Gastrocnemius medialis (tissue), 4 donors: Measurements from ENCODE around the gene PFDN6. TPM values are rescaled to one million over a fixed set of nuclear protein-coding genes. Genes with fewer than 3 reads are reported as not detected.

Experiments
- ATAC-seq, 2 donors: fragments of 150-250 bp; one replicate each; pipeline ENCODE4 v1.9.1; 2016
- DNase-seq, 2 donors: peaks; one replicate each; pipeline ENCODE4 v3.0.0-alpha.2; 2019
- H3K27ac ChIP-seq, 4 donors: fragments of 200-600 bp; sonication (generic); 1 replicate in 1 of 4; 2 replicates in 3 of 4; pipeline ENCODE4 v1.5.1; 2016 to 2018; ENCODE audit warnings: mild to moderate bottlenecking in 2 of 4, moderate library complexity in 1 of 4
- H3K27me3 ChIP-seq, 3 donors: fragments of 200-600 bp; sonication (generic) in 2 of 3; 1 replicate in 1 of 3; 2 replicates in 2 of 3; pipeline versions ENCODE4 v1.5.1 to v1.6.0; 2016 to 2019; ENCODE audit warnings: mild to moderate bottlenecking in 1 of 3, moderate library complexity in 1 of 3
- H3K36me3 ChIP-seq, 2 donors: fragments of 200-600 bp; sonication (generic) in 1 of 2; one replicate each; pipeline ENCODE4 v1.5.1; 2017 to 2018
- H3K4me1 ChIP-seq, 2 donors: fragments of 200-600 bp; sonication (generic) in 1 of 2; one replicate each; pipeline ENCODE4 v1.5.1; 2016 to 2017; ENCODE audit warnings: mild to moderate bottlenecking in 2 of 2
- H3K4me3 ChIP-seq, 4 donors: fragments of 200-600 bp; sonication (generic) in 3 of 4; 1 replicate in 1 of 4; 2 replicates in 3 of 4; pipeline ENCODE4 v1.5.1; 2016 to 2019; ENCODE audit warnings: mild to moderate bottlenecking in 2 of 4
- H3K9me3 ChIP-seq, 3 donors: fragments of 200-600 bp; sonication (generic) in 2 of 3; 1 replicate in 1 of 3; 2 replicates in 2 of 3; pipeline ENCODE4 v1.5.1; 2016 to 2019
- CTCF ChIP-seq, 5 experiments: fragments of 450-650 bp in 3 of 5; fragments of 200-600 bp in 2 of 5; sonication (generic) in 2 of 5; IDR thresholded peaks in 4 of 5; conservative IDR thresholded peaks in 1 of 5; 1 replicate in 4 of 5; 2 replicates in 1 of 5; pipeline ENCODE4 v1.5.1; 2016 to 2019; ENCODE audit warnings: antibody characterized with exemption in 5 of 5, mild to moderate bottlenecking in 3 of 5, moderate library complexity in 3 of 5
- POLR2A ChIP-seq, 2 donors: fragments of 450-650 bp; IDR thresholded peaks; one replicate each; pipeline ENCODE4 v1.6.1; 2017; ENCODE audit warnings: antibody characterized with exemption in 2 of 2, mild to moderate bottlenecking in 2 of 2, moderate library complexity in 2 of 2
- in situ Hi-C, 4 donors: fragments of 200-750 bp; cut with MboI; loops; one replicate each; pipeline versions ENCODE4 v1.15.0 to v1.8.0; 2017; ENCODE audit warnings: low sequenced_read_pairs in 4 of 4
- intact Hi-C: fragments of 100-400 bp; cut with DNase I; formaldehyde crosslinking; loops from one replicate; pipeline ENCODE4 v1.15.1; 2023; ENCODE audit warnings: low total_unique reads
- total RNA-seq, 4 donors: library from RNA; depleted of rRNA; stranded (reverse); fragments of >200 nt; gene quantifications; one replicate each; pipeline versions ENCODE4 v1.1.0 to v1.2.3, GENCODE V29; 2016

Gene PFDN6
- total RNA-seq, 4 donors from 2014 or later = 49.9 to 106 (median 76.8) TPM

DNA sequence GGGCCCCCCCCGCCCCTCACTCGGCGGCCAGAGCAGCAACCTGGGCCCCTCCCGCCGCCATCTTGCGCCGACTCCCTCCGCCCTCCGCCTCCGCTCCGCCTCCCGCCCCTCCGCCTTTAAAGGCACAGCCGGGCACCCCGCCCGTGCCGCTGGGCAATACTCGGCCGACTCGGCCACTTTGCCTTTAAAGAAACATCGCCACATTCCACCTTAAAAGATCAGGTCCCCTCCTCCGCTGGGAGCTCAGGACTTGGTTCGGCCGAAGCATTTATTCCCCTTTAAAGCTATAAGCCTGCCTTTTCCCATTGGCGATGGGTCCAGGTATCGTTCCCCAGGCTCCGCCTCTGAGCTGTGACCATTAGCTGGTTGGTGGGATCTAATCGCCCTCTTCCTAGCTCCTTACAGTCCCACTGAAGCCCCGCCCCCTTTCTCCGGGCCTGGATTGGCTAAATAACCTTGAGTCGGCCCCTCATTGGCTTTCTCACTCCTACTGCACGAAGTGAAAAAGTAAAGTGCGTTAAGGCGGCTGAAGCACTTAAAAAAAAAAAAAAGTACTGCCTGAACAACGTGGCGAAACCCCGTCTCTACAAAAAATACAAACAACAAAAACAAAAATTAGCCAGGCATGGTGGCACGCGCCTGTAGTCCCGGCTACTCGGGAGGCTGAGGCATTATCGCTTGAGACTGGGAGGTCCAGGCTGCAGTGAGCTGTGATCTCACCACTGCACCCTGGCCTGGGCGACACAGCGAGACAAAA is 28.4 kb downstream of the PFDN6 start, which contains the start of gene ZBTB22:
ZBTB22 (minus strand) TSS at position 76 of the 757 bp plus-strand sequence. CDS start 828 bp downstream, outside the sequence.
- H3K4me1 ChIP-seq = peaks cover 36 to 66% of the 10 kb centered on the region in 2 donors
- DNase-seq = peak; percentile 99 to 100
- peak within 1 kb of the TSS; percentile 82 to 93 (median 90) for H3K27ac ChIP-seq
- H3K9me3 ChIP-seq = no peaks in the 10 kb centered on the region
- in situ Hi-C loops = no loop called here
- H3K4me3 ChIP-seq = peak within 1 kb of the TSS; percentile 56 to 70 (median 64)
- TF ChIP-seq POLR2A (IDR thresholded peaks at IDR 0.05) = peak in 1 of 2 donors; percentile 56
- TF ChIP-seq CTCF (IDR thresholded peaks at IDR 0.05 in 4 of 5, conservative IDR thresholded peaks at IDR 0.05 in 1 of 5) = peak in 1 of 5 experiments; percentile 24
- intact Hi-C loops = loop anchor here (1.0 to 10.0 kb wide), 4 partner anchors 19 to 1143 kb away; partner anchors contain the start of genes AGPAT1, BRD2 and RNF5
- peaks cover 0 to 30% of the 10 kb centered on the region in 2 donors for H3K36me3 ChIP-seq
- peak; percentile 84 to 90 for ATAC-seq
- H3K27me3 ChIP-seq = no peaks in the 10 kb centered on the region

GRCh38 chr6:33318426-33319073 is 29.1 kb downstream of the PFDN6 start:
- Histone ChIP-seq H3K27ac (peak overlapping the region; percentile 82 to 93 (median 90)), H3K4me3 (peak overlapping the region; percentile 56 to 70 (median 64)), H3K27me3 (no peaks in the 10 kb centered on the region), H3K4me1 (peaks cover 37 to 63% of the 10 kb centered on the region in 2 donors), H3K36me3 (peaks cover 0 to 30% of the 10 kb centered on the region in 2 donors), H3K9me3 (no peaks in the 10 kb centered on the region)
- DNase-seq = no peak
- intact Hi-C loops (loop anchor here (10.0 kb wide), 2 partner anchors 406 to 1144 kb away; partner anchors contain the start of genes AGPAT1 and RNF5), in situ Hi-C loops (no loop called here)
- no peak for ATAC-seq
- TF ChIP-seq POLR2A (IDR thresholded peaks at IDR 0.05) (no peak), CTCF (IDR thresholded peaks at IDR 0.05 in 4 of 5, conservative IDR thresholded peaks at IDR 0.05 in 1 of 5) (no peak)

DNA sequence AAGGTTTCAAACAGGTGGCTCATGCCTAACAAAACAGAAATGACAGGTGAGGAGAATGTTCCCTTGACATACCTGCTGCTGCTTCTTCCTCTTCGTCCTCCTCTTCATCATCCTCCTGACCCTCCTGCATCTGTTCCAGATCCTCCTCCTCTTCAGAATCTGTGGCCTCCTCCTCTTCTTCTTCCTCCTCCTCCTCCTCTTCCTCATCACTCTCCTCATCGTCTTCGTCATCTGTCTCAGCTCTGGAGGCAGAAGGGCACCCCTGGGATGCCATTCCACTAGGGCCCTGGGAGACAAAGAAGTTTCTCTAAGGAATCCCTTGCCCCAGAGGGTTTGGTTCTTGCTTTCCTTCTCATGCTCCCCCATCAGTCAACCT is 30.5 kb downstream of the PFDN6 start:
- Histone ChIP-seq H3K4me1 (peaks cover 43 to 62% of the 10 kb centered on the region in 2 donors), H3K27me3 (no peaks in the 10 kb centered on the region), H3K9me3 (no peaks in the 10 kb centered on the region), H3K36me3 (peaks cover 0 to 30% of the 10 kb centered on the region in 2 donors), H3K4me3 (no peak overlapping the region), H3K27ac (peak overlapping the region; percentile 31 to 84 (median 54))
- ATAC-seq = no peak
- in situ Hi-C loops = no loop called here
- TF ChIP-seq POLR2A (IDR thresholded peaks at IDR 0.05) (no peak), CTCF (IDR thresholded peaks at IDR 0.05 in 4 of 5, conservative IDR thresholded peaks at IDR 0.05 in 1 of 5) (no peak)
- no peak for DNase-seq
- intact Hi-C loops = loop anchor here (10.0 kb wide), 2 partner anchors 405 to 1145 kb away; partner anchors contain the start of genes AGPAT1 and RNF5

DNA sequence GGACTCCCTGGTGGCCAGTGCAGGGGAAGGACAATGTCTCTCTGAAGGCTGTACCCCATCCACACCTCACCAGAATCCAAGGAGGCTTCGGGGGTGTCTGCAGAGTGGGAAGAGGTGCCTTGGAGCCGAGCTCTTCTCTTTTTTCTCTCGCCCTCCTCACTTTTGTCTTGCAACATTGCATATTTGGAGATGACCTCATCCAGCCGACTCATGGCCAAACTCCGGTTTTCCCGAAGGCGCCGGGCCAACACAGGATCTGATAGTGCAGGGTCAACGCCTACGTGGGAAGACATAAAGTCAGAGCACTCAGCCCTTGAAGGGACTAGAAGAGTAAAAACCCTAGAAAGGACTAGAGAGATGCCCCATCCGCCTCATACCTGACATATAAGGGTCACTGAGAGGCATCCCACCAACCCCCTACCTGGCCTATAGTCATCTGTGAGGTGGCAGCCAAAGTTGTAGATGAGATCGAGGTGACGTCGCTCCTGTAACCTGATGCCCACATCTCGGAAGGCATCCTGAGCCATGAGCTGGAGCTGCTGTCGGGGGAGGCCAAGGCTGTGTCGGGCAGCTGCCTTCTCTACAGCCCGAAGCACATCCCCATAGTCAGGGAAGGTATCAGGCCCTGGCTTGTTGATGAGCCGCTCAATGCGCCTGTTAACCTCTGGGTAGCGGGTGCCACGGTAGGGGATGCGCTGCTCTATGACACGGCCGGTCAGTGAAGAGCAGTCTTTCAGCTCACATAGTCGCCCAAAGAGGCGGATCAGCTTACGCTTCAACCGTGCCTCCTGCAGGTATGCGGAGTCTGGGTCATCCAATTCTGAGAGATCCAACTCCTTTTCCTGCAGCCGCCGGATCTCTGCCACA is 31.1 kb downstream of the PFDN6 start:
- H3K9me3 ChIP-seq = no peaks in the 10 kb centered on the region
- no peaks in the 10 kb centered on the region for H3K27me3 ChIP-seq
- H3K36me3 ChIP-seq = peaks cover 0 to 30% of the 10 kb centered on the region in 2 donors
- no peak overlapping the region for H3K4me3 ChIP-seq
- intact Hi-C loops = no loop called here
- in situ Hi-C loops = no loop called here
- ATAC-seq (no peak), DNase-seq (peak in 1 of 2 donors; percentile 57)
- peak overlapping the region; percentile 31 to 84 (median 54) for H3K27ac ChIP-seq
- TF ChIP-seq CTCF (IDR thresholded peaks at IDR 0.05 in 4 of 5, conservative IDR thresholded peaks at IDR 0.05 in 1 of 5) (no peak), POLR2A (IDR thresholded peaks at IDR 0.05) (no peak)
- H3K4me1 ChIP-seq = peaks cover 43 to 56% of the 10 kb centered on the region in 2 donors
